ENCODE data around the gene STAG1. TPM values are rescaled to one million over a fixed set of nuclear protein-coding genes. Genes with fewer than 3 reads are reported as not detected.

Gene STAG1
- total and polyA plus RNA-seq, 4 donors: 4.6 to 28.0 (median 16.6) TPM

GRCh38 chr3:136296960-136297359 lies 455.2 kb downstream of the STAG1 start:
- H3K4me1 ChIP-seq (ENCODE audit: control insufficient read depth in 4 of 4, insufficient read depth in 4 of 4, low read length in 3 of 4): no peaks in the 10 kb centered on the region
- DNase-seq (ENCODE audit: low spot score): no peak
- no peak overlapping the region for H3K9ac ChIP-seq (ENCODE audit: low read depth in 1 of 2, low read length in 2 of 2)
- H3K36me3 ChIP-seq (ENCODE audit: control insufficient read depth in 4 of 4, insufficient read depth in 3 of 4, low read depth in 1 of 4, low read length in 3 of 4): peaks cover 4 to 71% (median 42%) of the 10 kb centered on the region in 4 donors
- no peak for TF ChIP-seq RAD21 (IDR thresholded peaks at IDR 0.05)
- no peak overlapping the region for H3K27ac ChIP-seq (ENCODE audit: low read depth in 1 of 2, low read length in 2 of 2)
- no peaks in the 10 kb centered on the region for H3K9me3 ChIP-seq (ENCODE audit: control insufficient read depth in 4 of 4, low read length in 3 of 4)
- H3K4me3 ChIP-seq (ENCODE audit: low read depth in 1 of 3, low read length in 3 of 3): no peak overlapping the region
- 95% methylated on average over 5 of the region's 5 CpGs for WGBS
- no peaks in the 10 kb centered on the region for H3K27me3 ChIP-seq (ENCODE audit: control insufficient read depth in 4 of 4, insufficient read depth in 4 of 4, low read length in 3 of 4)

DNA sequence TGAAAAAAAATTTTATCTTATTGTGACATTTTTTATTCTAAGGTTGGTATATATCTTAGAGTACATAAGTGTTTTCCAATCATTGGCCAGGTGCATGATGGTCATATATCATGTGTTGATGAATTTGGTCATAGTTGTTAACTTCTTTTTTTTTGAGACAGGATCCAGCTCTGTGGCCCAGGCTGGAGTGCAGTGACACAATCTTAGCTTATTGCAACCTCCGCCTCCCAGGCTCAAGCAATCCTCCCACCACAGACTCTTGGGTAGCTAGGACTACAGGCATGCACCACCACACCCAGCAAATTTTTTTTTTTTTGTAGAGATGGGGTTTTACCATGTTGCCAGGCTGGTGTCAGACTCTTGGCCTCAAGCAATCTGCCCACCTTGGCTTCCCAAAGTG lies 458.0 kb downstream of the STAG1 start:
- H3K27ac ChIP-seq (ENCODE audit: low read depth in 1 of 2, low read length in 2 of 2): no peak overlapping the region
- WGBS: 90% methylated on average over 1 of the region's 1 CpG
- no peak for DNase-seq (ENCODE audit: low spot score)
- no peak overlapping the region for H3K4me3 ChIP-seq (ENCODE audit: low read depth in 1 of 3, low read length in 3 of 3)
- H3K4me1 ChIP-seq (ENCODE audit: control insufficient read depth in 4 of 4, insufficient read depth in 4 of 4, low read length in 3 of 4): no peaks in the 10 kb centered on the region
- TF ChIP-seq YY1 (IDR thresholded peaks at IDR 0.05) (no peak), FOXA1 (IDR thresholded peaks at IDR 0.05) (no peak), REST (IDR thresholded peaks at IDR 0.05) (no peak), GABPA (IDR thresholded peaks at IDR 0.05 in 1 of 2, conservative IDR thresholded peaks at IDR 0.05 in 1 of 2) (no peak), RXRA (IDR thresholded peaks at IDR 0.05) (no peak), NR2F2 (IDR thresholded peaks at IDR 0.05) (no peak), JUND (IDR thresholded peaks at IDR 0.05) (no peak), EGR1 (IDR thresholded peaks at IDR 0.05; ENCODE audit: low read depth in 2 of 2) (no peak), CTCF (IDR thresholded peaks at IDR 0.05; ENCODE audit: low read depth, low read length, missing input control) (no peak), ZBTB33 (IDR thresholded peaks at IDR 0.05) (no peak), HNF4A (conservative IDR thresholded peaks at IDR 0.05) (no peak), HNF4G (IDR thresholded peaks at IDR 0.05) (no peak), SP1 (IDR thresholded peaks at IDR 0.05) (no peak), FOXA2 (IDR thresholded peaks at IDR 0.05) (no peak)
- TF ChIP-seq, protein P1, sequence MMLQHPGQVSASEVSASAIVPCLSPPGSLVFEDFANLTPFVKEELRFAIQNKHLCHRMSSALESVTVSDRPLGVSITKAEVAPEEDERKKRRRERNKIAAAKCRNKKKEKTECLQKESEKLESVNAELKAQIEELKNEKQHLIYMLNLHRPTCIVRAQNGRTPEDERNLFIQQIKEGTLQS (IDR thresholded peaks at IDR 0.05): no peak
- TF ChIP-seq, protein P2, sequence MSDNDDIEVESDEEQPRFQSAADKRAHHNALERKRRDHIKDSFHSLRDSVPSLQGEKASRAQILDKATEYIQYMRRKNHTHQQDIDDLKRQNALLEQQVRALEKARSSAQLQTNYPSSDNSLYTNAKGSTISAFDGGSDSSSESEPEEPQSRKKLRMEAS (IDR thresholded peaks at IDR 0.05): no peak
- no peaks in the 10 kb centered on the region for H3K9me3 ChIP-seq (ENCODE audit: control insufficient read depth in 4 of 4, low read length in 3 of 4)
- H3K9ac ChIP-seq (ENCODE audit: low read depth in 1 of 2, low read length in 2 of 2): no peak overlapping the region
- no peaks in the 10 kb centered on the region for H3K27me3 ChIP-seq (ENCODE audit: control insufficient read depth in 4 of 4, insufficient read depth in 4 of 4, low read length in 3 of 4)
- H3K36me3 ChIP-seq (ENCODE audit: control insufficient read depth in 4 of 4, insufficient read depth in 3 of 4, low read depth in 1 of 4, low read length in 3 of 4): peaks cover 0 to 53% (median 32%) of the 10 kb centered on the region in 4 donors
